HG02588 (cell line): ENCODE data around the gene BRPF1.

Experiments
- ATAC-seq: cut with Tn5 transposase; IDR thresholded peaks from one replicate; pipeline ENCODE4 v1.9.1; 2021; ENCODE audit warnings: mild to moderate bottlenecking, moderate library complexity; ENCODE audit not compliant: unreplicated experiment

The BRPF1 gene

GRCh38 chr3:9730657-9731205 is 804 bp upstream of the BRPF1 start:
- peak; percentile 35 for ATAC-seq

- peak; percentile 9 for ATAC-seq
Measured at GRCh38 chr3:9732080-9732739, 675 bp downstream of the BRPF1 start.

GRCh38 chr3:9732740-9733115 is 1.2 kb downstream of the BRPF1 start:
- no peak for ATAC-seq

GRCh38 chr3:9736831-9737230 is 5.3 kb downstream of the BRPF1 start:
- no peak for ATAC-seq

GRCh38 chr3:9739181-9739580 is 7.6 kb downstream of the BRPF1 start:
- no peak for ATAC-seq

- ATAC-seq = no peak
Measured at GRCh38 chr3:9742560-9742959, 11.0 kb downstream of the BRPF1 start.

- ATAC-seq = no peak
Measured at GRCh38 chr3:9743548-9743947, 12.0 kb downstream of the BRPF1 start.

- no peak for ATAC-seq
Measured at GRCh38 chr3:9744162-9744561, 12.6 kb downstream of the BRPF1 start.

- no peak for ATAC-seq
Measured at GRCh38 chr3:9745521-9745920, 14.0 kb downstream of the BRPF1 start.

GRCh38 chr3:9746330-9746729 is 14.8 kb downstream of the BRPF1 start:
- ATAC-seq = no peak

- ATAC-seq = no peak
Measured at GRCh38 chr3:9747267-9747666, 15.7 kb downstream of the BRPF1 start.

GRCh38 chr3:9748031-9748430 is 16.5 kb downstream of the BRPF1 start:
- no peak for ATAC-seq

- ATAC-seq = no peak
Measured at GRCh38 chr3:9749296-9749644, 17.7 kb downstream of the BRPF1 start.

GRCh38 chr3:9749645-9750555 is 18.4 kb downstream of the BRPF1 start, which contains the start of gene OGG1:
OGG1 (plus strand) TSS chr3:9749952; CDS start chr3:9750287, 335 bp downstream.
- ATAC-seq = peak; percentile 89

GRCh38 chr3:9750556-9751411 is 19.2 kb downstream of the BRPF1 start:
- ATAC-seq = no peak

- ATAC-seq = no peak
Measured at GRCh38 chr3:9754678-9755077, 23.1 kb downstream of the BRPF1 start.

- ATAC-seq = no peak
Measured at GRCh38 chr3:9757427-9757826, 25.9 kb downstream of the BRPF1 start.

GRCh38 chr3:9760779-9761505 is 29.4 kb downstream of the BRPF1 start:
- no peak for ATAC-seq

- no peak for ATAC-seq
Measured at GRCh38 chr3:9761919-9762318, 30.4 kb downstream of the BRPF1 start.

- ATAC-seq = no peak
Measured at GRCh38 chr3:9762871-9763270, 31.3 kb downstream of the BRPF1 start.
